Endothelial cell (in vitro differentiated cells): ENCODE data around the gene GNG3. TPM values are rescaled to one million over a fixed set of nuclear protein-coding genes. Genes with fewer than 3 reads are reported as not detected.

Experiments used
- DNase-seq: peaks from one replicate; pipeline ENCODE4 v3.0.0; 2021; ENCODE audit warnings: low spot score
- H3K27ac Mint-ChIP-seq: one replicate; pipeline ENCODE4 v1.8.0; 2021; ENCODE audit warnings: mixed read lengths, inconsistent platforms; ENCODE audit not compliant: unreplicated experiment
- H3K27me3 Mint-ChIP-seq: one replicate; pipeline ENCODE4 v1.8.0; 2021; ENCODE audit warnings: mild to moderate bottlenecking, moderate library complexity, mixed read lengths, inconsistent platforms; ENCODE audit not compliant: unreplicated experiment
- H3K36me3 Mint-ChIP-seq: one replicate; pipeline ENCODE4 v1.8.0; 2021; ENCODE audit warnings: mild to moderate bottlenecking, low read depth, mixed read lengths, inconsistent platforms; ENCODE audit not compliant: unreplicated experiment
- H3K4me1 Mint-ChIP-seq: one replicate; pipeline ENCODE4 v1.8.0; 2021; ENCODE audit warnings: mild to moderate bottlenecking, mixed read lengths, inconsistent platforms; ENCODE audit not compliant: unreplicated experiment
- H3K4me3 Mint-ChIP-seq: one replicate; pipeline ENCODE4 v1.8.0; 2021; ENCODE audit warnings: mild to moderate bottlenecking, mixed read lengths, inconsistent platforms; ENCODE audit not compliant: unreplicated experiment
- H3K9me3 Mint-ChIP-seq: one replicate; pipeline ENCODE4 v1.8.0; 2021; ENCODE audit warnings: mixed read lengths, inconsistent platforms; ENCODE audit not compliant: unreplicated experiment
- CTCF ChIP-seq: fragments of 200-600 bp; sonication (generic); IDR thresholded peaks from one replicate; pipeline ENCODE4 v1.5.0; 2021; ENCODE audit warnings: antibody characterized with exemption; ENCODE audit not compliant: unreplicated experiment
- total RNA-seq: library from RNA; stranded (reverse); fragmentation: NEBNext Ultra II Directional; extraction: Animal tissue kit (Norgen Biotek cat#: 25700); gene quantifications from one replicate; pipeline ENCODE4 v1.2.1, GENCODE V29; 2021; ENCODE audit not compliant: unreplicated experiment

Gene GNG3
- total RNA-seq, 1 donor from 2014 or later, result 1.1 TPM

GRCh38 chr11:62719302-62719978, 12.0 kb downstream of the GNG3 start:
- Mint-ChIP-seq H3K27ac (no peak overlapping the region), H3K36me3 (peaks cover 70% of the 10 kb centered on the region)

GRCh38 chr11:62721994-62722393, 14.5 kb downstream of the GNG3 start:
- H3K36me3 Mint-ChIP-seq, result peaks cover 56% of the 10 kb centered on the region
- TF ChIP-seq CTCF, result no peak

More at GRCh38 chr11:62719302-62719978, 12.0 kb downstream of the GNG3 start:
- peaks cover 7% of the 10 kb centered on the region for H3K4me1 Mint-ChIP-seq
- H3K4me3 Mint-ChIP-seq, result peak overlapping the region; percentile 8
- no peaks in the 10 kb centered on the region for H3K9me3 Mint-ChIP-seq
- DNase-seq, result no peak
- no peak for TF ChIP-seq CTCF
- H3K27me3 Mint-ChIP-seq, result peaks cover 6% of the 10 kb centered on the region

GRCh38 chr11:62724171-62724570, 16.7 kb downstream of the GNG3 start:
- Mint-ChIP-seq H3K9me3 (no peaks in the 10 kb centered on the region), H3K4me3 (peak overlapping the region; percentile 24), H3K27me3 (peaks cover 21% of the 10 kb centered on the region), H3K36me3 (peaks cover 53% of the 10 kb centered on the region), H3K27ac (peak overlapping the region; percentile 39), H3K4me1 (peaks cover 31% of the 10 kb centered on the region)
- no peak for TF ChIP-seq CTCF
- no peak for DNase-seq

More at GRCh38 chr11:62721994-62722393, 14.5 kb downstream of the GNG3 start:
- H3K27ac Mint-ChIP-seq, result peak overlapping the region; percentile 57
- peaks cover 14% of the 10 kb centered on the region for H3K27me3 Mint-ChIP-seq
- H3K4me1 Mint-ChIP-seq, result peaks cover 24% of the 10 kb centered on the region
- H3K4me3 Mint-ChIP-seq, result peak overlapping the region; percentile 50
- no peak for DNase-seq
- H3K9me3 Mint-ChIP-seq, result no peaks in the 10 kb centered on the region

GRCh38 chr11:62725646-62726045, 18.2 kb downstream of the GNG3 start:
- Mint-ChIP-seq H3K9me3 (no peaks in the 10 kb centered on the region), H3K27me3 (peaks cover 21% of the 10 kb centered on the region), H3K4me1 (peaks cover 31% of the 10 kb centered on the region), H3K36me3 (peaks cover 44% of the 10 kb centered on the region), H3K4me3 (peak overlapping the region; percentile 99), H3K27ac (peak overlapping the region; percentile 84)
- DNase-seq, result no peak
- TF ChIP-seq CTCF, result no peak

GRCh38 chr11:62726156-62726914, 18.9 kb downstream of the GNG3 start:
- peaks cover 21% of the 10 kb centered on the region for H3K27me3 Mint-ChIP-seq
- peak; percentile 18 for DNase-seq
- H3K27ac Mint-ChIP-seq, result peak overlapping the region; percentile 42
- TF ChIP-seq CTCF, result no peak
- peaks cover 38% of the 10 kb centered on the region for H3K36me3 Mint-ChIP-seq
- H3K9me3 Mint-ChIP-seq, result no peaks in the 10 kb centered on the region
- peaks cover 31% of the 10 kb centered on the region for H3K4me1 Mint-ChIP-seq
- peak overlapping the region; percentile 99 for H3K4me3 Mint-ChIP-seq
